ENCODE measurements around the gene MUC2. TPM values are rescaled to one million over a fixed set of nuclear protein-coding genes. Genes with fewer than 3 reads are reported as not detected.

Gene MUC2
- total and polyA plus RNA-seq, 10 of the 15 experiments (the other 5 are each of a cell fraction or from before 2014, with no cell fraction given): 0.23 TPM; not detected in 9

GRCh38 chr11:1105183-1105565, 30.5 kb downstream of the MUC2 start:
- ChIA-PET SMC1A (ENCODE audit: uncharacterized antibody, unreplicated experiment) (no interaction called here), RAD21 (ENCODE audit: unreplicated experiment) (no interaction called here), CTCF (no interaction called here), POLR2A (no interaction called here)
- TF ChIP-seq ZSCAN29 (IDR thresholded peaks at IDR 0.05) (no peak), HCFC1 (IDR thresholded peaks at IDR 0.05; ENCODE audit: low read length) (no peak), NFIC (IDR thresholded peaks at IDR 0.05; ENCODE audit: low read depth, low read length) (no peak), USF1 (IDR thresholded peaks at IDR 0.05; ENCODE audit: borderline replicate concordance, extremely low read length, insufficient read depth, low read depth, low read length) (no peak), MTA3 (IDR thresholded peaks at IDR 0.05; ENCODE audit: borderline replicate concordance, low read length) (no peak), SKIL (IDR thresholded peaks at IDR 0.05; ENCODE audit: low read depth, poor library complexity, severe bottlenecking) (no peak), RB1 (IDR thresholded peaks at IDR 0.05; ENCODE audit: borderline replicate concordance) (no peak), CREB1 (IDR thresholded peaks at IDR 0.05; ENCODE audit: low read depth) (no peak), EZH2 (IDR thresholded peaks at IDR 0.05; ENCODE audit: borderline replicate concordance, control insufficient read depth, low read depth, low read length) (no peak), RUNX3 (IDR thresholded peaks at IDR 0.05; ENCODE audit: low read length) (no peak), PML (IDR thresholded peaks at IDR 0.05; ENCODE audit: low read length) (no peak), CBX5 (IDR thresholded peaks at IDR 0.05; ENCODE audit: low read depth) (no peak), SMAD1 (IDR thresholded peaks at IDR 0.05; ENCODE audit: low read depth, partially characterized antibody) (no peak)
- H3K27me3 ChIP-seq (replicated peaks in 1 of 2; ENCODE audit: control insufficient read depth in 2 of 2, insufficient read depth in 2 of 2, low read length in 1 of 2): no peaks in the 10 kb centered on the region
- ATAC-seq (no peak), DNase-seq (ENCODE audit: low read depth, low spot score) (no peak), FAIRE-seq (no peak)
- no peak overlapping the region for H3K9ac ChIP-seq (ENCODE audit: control insufficient read depth, insufficient read depth, low read length)
- H3K27ac ChIP-seq (ENCODE audit: control insufficient read depth, insufficient read depth): no peak overlapping the region
- H3K79me2 ChIP-seq (ENCODE audit: control insufficient read depth, insufficient read depth, low read length): no peaks in the 10 kb centered on the region
- no peaks in the 10 kb centered on the region for H4K20me1 ChIP-seq (ENCODE audit: control insufficient read depth, insufficient read depth)
- H2AFZ ChIP-seq (ENCODE audit: control insufficient read depth, low read depth, low read length): no peak overlapping the region
- in situ Hi-C loops (cut with MboI): no loop called here
- H3K36me3 ChIP-seq (ENCODE audit: control insufficient read depth in 2 of 2, insufficient read depth in 2 of 2, low read length in 1 of 2): no peaks in the 10 kb centered on the region
- no peak overlapping the region for H3K4me3 ChIP-seq
- H3K9me3 ChIP-seq (replicated peaks; ENCODE audit: control insufficient read depth, insufficient read depth, low read length): no peaks in the 10 kb centered on the region; the same call in 2 of the 3 replicates
- no TSS peak for BruUV-seq (replicated peaks)
- intact Hi-C loops (cut with micrococcal nuclease; ENCODE audit: unreplicated experiment): no loop called here
- H3K4me1 ChIP-seq (ENCODE audit: control insufficient read depth, insufficient read depth, low read length): no peaks in the 10 kb centered on the region
- 44% methylated on average over 6 of the region's 7 CpGs for WGBS (ENCODE audit: insufficient coverage, insufficient replicate concordance, low lambda C conversion rate, missing lambda C conversion rate)
- H3K4me2 ChIP-seq (ENCODE audit: control insufficient read depth, insufficient read depth): no peak overlapping the region
